SK-N-SH treated with all-trans-retinoic acid at 6 μM for 48 hours (cell line): ENCODE results near the gene ARID1A.

Experiments
- ATAC-seq: fragments of 200-7000 bp; cut with Tn5 transposase; 3 replicates; pipeline ENCODE4 v1.9.1; 2020; ENCODE audit warnings: mild to moderate bottlenecking, moderate library complexity
- ARNTL ChIP-seq: fragments of 450-650 bp; formaldehyde crosslinking; IDR thresholded peaks from 2 replicates; pipeline ENCODE4 v1.5.0; 2020; ENCODE audit warnings: low read depth, mild to moderate bottlenecking, moderate library complexity, borderline replicate concordance
- BACH2 ChIP-seq: fragments of 250-450 bp; sonication (Bioruptor Pico); IDR thresholded peaks from 2 replicates; pipeline ENCODE4 v1.9.0; 2021; ENCODE audit warnings: mild to moderate bottlenecking, borderline replicate concordance
- CREB5 ChIP-seq: fragments of 250-450 bp; sonication (Bioruptor Pico); IDR thresholded peaks from 2 replicates; pipeline ENCODE4 v1.5.1; 2020; ENCODE audit warnings: low read depth, mild to moderate bottlenecking, moderate library complexity
- CSRNP3 ChIP-seq: fragments of 250-450 bp; sonication (Bioruptor Pico); IDR thresholded peaks from 2 replicates; pipeline ENCODE4 v1.5.1; 2021; ENCODE audit warnings: mild to moderate bottlenecking, moderate library complexity
- ISL1 ChIP-seq: fragments of 250-450 bp; sonication (Bioruptor Pico); IDR thresholded peaks from 2 replicates; pipeline ENCODE4 v2.1.2; 2022; ENCODE audit warnings: mild to moderate bottlenecking, moderate library complexity
- OSR1 ChIP-seq: fragments of 250-450 bp; sonication (Bioruptor Pico); IDR thresholded peaks from 2 replicates; pipeline ENCODE4 v1.8.0; 2022; ENCODE audit warnings: moderate library complexity, mild to moderate bottlenecking, inconsistent platforms
- POU6F1 ChIP-seq: fragments of 250-450 bp; sonication (Bioruptor Pico); IDR thresholded peaks from 2 replicates; pipeline ENCODE4 v1.8.0; 2021; ENCODE audit warnings: low read depth, mild to moderate bottlenecking, moderate library complexity, borderline replicate concordance
- RARB ChIP-seq: fragments of 250-450 bp; sonication (Bioruptor Pico); IDR thresholded peaks from 2 replicates; pipeline ENCODE4 v1.8.0; 2021; ENCODE audit warnings: mild to moderate bottlenecking, moderate library complexity
- SNAI2 ChIP-seq: fragments of 250-450 bp; sonication (Bioruptor Pico); IDR thresholded peaks from 2 replicates; pipeline ENCODE4 v1.5.0; 2020; ENCODE audit warnings: mild to moderate bottlenecking, moderate library complexity
- ZC3H10 ChIP-seq: fragments of 250-450 bp; sonication (Bioruptor Pico); IDR thresholded peaks from 2 replicates; pipeline ENCODE4 v1.5.1; 2021; ENCODE audit warnings: mild to moderate bottlenecking, moderate library complexity
- ZFP3 ChIP-seq: fragments of 250-450 bp; sonication (Bioruptor Pico); IDR thresholded peaks from 2 replicates; pipeline ENCODE4 v1.5.0; 2020; ENCODE audit warnings: mild to moderate bottlenecking, moderate library complexity
- ZFP30 ChIP-seq: fragments of 450-650 bp; formaldehyde crosslinking; IDR thresholded peaks from 2 replicates; pipeline ENCODE4 v1.5.0; 2022; ENCODE audit warnings: mild to moderate bottlenecking, moderate library complexity
- ZNF565 ChIP-seq: fragments of 450-650 bp; formaldehyde crosslinking; conservative IDR thresholded peaks from 2 replicates; pipeline ENCODE4 v1.5.0; 2020; ENCODE audit warnings: low read depth, mild to moderate bottlenecking, moderate library complexity
- ZNF70 ChIP-seq: fragments of 450-650 bp; formaldehyde crosslinking; IDR thresholded peaks from 2 replicates; pipeline ENCODE4 v1.5.0; 2020; ENCODE audit warnings: mild to moderate bottlenecking, moderate library complexity
- ZNF8 ChIP-seq: fragments of 450-650 bp; formaldehyde crosslinking; IDR thresholded peaks from 2 replicates; pipeline ENCODE4 v1.5.0; 2020; ENCODE audit warnings: mild to moderate bottlenecking, moderate library complexity
- TF ChIP-seq, protein P1 (sequence below): fragments of 250-450 bp; sonication (Bioruptor Pico); IDR thresholded peaks from 2 replicates; pipeline ENCODE4 v1.5.0; 2020; ENCODE audit warnings: mild to moderate bottlenecking, moderate library complexity
- TF ChIP-seq, protein P2 (sequence below): fragments of 250-450 bp; sonication (Bioruptor Pico); IDR thresholded peaks from 2 replicates; pipeline ENCODE4 v1.8.0; 2020; ENCODE audit warnings: mild to moderate bottlenecking, moderate library complexity, borderline replicate concordance

Gene ARID1A

DNA sequence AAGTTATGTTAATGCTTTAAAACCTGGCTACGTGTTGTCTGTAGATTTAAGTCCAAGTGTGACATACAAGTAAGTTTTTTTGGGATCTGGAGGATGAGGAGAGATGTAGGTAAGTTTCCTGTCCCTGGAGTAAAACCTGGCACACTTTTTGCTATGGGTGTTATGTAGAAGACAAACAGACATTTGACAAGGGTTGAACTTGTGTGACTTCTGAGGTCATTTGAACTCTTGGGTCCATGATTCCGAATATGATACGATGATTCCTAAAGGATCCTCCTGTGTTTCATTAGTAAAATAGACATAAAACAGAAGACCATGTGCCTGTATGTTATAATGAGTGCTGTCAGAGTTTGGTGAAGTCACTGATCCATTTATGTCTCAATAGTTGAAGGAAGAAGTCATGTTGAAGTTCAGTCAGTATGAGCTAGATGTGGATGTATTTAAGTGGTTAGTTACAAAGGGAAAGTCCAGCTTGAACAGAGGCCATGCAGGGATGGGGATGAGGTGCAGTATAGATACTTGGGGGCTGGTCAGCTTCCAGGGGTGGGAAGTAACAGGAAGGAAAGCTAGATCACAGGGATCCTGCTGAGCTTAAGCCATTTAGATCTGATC lies 44.3 kb downstream of the ARID1A start:
- no peak for ATAC-seq
- TF ChIP-seq RARB (CRISPR knock-in tag), result no peak
- TF ChIP-seq, protein P1, sequence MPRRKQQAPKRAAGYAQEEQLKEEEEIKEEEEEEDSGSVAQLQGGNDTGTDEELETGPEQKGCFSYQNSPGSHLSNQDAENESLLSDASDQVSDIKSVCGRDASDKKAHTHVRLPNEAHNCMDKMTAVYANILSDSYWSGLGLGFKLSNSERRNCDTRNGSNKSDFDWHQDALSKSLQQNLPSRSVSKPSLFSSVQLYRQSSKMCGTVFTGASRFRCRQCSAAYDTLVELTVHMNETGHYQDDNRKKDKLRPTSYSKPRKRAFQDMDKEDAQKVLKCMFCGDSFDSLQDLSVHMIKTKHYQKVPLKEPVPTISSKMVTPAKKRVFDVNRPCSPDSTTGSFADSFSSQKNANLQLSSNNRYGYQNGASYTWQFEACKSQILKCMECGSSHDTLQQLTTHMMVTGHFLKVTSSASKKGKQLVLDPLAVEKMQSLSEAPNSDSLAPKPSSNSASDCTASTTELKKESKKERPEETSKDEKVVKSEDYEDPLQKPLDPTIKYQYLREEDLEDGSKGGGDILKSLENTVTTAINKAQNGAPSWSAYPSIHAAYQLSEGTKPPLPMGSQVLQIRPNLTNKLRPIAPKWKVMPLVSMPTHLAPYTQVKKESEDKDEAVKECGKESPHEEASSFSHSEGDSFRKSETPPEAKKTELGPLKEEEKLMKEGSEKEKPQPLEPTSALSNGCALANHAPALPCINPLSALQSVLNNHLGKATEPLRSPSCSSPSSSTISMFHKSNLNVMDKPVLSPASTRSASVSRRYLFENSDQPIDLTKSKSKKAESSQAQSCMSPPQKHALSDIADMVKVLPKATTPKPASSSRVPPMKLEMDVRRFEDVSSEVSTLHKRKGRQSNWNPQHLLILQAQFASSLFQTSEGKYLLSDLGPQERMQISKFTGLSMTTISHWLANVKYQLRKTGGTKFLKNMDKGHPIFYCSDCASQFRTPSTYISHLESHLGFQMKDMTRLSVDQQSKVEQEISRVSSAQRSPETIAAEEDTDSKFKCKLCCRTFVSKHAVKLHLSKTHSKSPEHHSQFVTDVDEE (CRISPR knock-in tag), result no peak
- no peak for TF ChIP-seq CSRNP3 (CRISPR knock-in tag)
- TF ChIP-seq SNAI2 (CRISPR knock-in tag), result no peak
- no peak for TF ChIP-seq BACH2 (CRISPR knock-in tag)
- no peak for TF ChIP-seq ZNF70
- TF ChIP-seq POU6F1 (CRISPR knock-in tag), result no peak
- no peak for TF ChIP-seq ZNF565
- TF ChIP-seq ZFP3 (CRISPR knock-in tag), result no peak
- TF ChIP-seq CREB5, result no peak
- TF ChIP-seq, protein P2, sequence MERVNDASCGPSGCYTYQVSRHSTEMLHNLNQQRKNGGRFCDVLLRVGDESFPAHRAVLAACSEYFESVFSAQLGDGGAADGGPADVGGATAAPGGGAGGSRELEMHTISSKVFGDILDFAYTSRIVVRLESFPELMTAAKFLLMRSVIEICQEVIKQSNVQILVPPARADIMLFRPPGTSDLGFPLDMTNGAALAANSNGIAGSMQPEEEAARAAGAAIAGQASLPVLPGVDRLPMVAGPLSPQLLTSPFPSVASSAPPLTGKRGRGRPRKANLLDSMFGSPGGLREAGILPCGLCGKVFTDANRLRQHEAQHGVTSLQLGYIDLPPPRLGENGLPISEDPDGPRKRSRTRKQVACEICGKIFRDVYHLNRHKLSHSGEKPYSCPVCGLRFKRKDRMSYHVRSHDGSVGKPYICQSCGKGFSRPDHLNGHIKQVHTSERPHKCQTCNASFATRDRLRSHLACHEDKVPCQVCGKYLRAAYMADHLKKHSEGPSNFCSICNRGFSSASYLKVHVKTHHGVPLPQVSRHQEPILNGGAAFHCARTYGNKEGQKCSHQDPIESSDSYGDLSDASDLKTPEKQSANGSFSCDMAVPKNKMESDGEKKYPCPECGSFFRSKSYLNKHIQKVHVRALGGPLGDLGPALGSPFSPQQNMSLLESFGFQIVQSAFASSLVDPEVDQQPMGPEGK (CRISPR knock-in tag), result no peak
- no peak for TF ChIP-seq ZNF8 (CRISPR knock-in tag)
- TF ChIP-seq ZC3H10 (CRISPR knock-in tag), result no peak
- TF ChIP-seq ISL1 (CRISPR knock-in tag), result no peak
- TF ChIP-seq OSR1 (CRISPR knock-in tag), result no peak

DNA sequence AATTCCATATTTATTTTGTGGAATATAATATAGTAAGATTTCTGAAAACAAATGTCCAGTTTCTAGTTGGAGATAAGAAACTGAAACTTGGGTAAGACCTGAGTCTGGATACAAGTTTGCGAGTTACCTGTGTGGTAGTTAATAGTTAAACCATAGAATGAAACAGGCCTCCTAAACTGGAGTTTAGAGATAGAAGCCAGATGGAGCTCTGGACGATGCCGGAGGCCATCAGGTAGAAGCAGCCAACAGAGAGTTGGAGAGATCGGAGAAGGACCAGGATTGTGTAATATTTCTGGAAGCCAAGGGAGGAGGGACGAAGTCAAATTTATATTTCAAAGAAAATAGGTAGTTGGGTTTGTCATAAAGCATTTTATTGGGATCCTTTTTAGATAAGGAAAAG lies 45.1 kb downstream of the ARID1A start:
- ATAC-seq, result no peak
- TF ChIP-seq, protein P2 (CRISPR knock-in tag), result no peak

- TF ChIP-seq BACH2 (CRISPR knock-in tag) (no peak), ZNF565 (no peak), ISL1 (CRISPR knock-in tag) (no peak), ZFP30 (CRISPR knock-in tag) (no peak), ARNTL (no peak), POU6F1 (CRISPR knock-in tag) (no peak)
- TF ChIP-seq, protein P2 (CRISPR knock-in tag), result no peak
- no peak for ATAC-seq
These were observed 47.7 kb downstream of the ARID1A start for GRCh38 chr1:26743426-26744059.
